ENCODE data around the gene ALB.
"Not testable (repeated sequence)": the region's sequence is repeated elsewhere in the genome, so short reads cannot be mapped to it uniquely, and the experiment has no call there.

The ALB gene

DNA sequence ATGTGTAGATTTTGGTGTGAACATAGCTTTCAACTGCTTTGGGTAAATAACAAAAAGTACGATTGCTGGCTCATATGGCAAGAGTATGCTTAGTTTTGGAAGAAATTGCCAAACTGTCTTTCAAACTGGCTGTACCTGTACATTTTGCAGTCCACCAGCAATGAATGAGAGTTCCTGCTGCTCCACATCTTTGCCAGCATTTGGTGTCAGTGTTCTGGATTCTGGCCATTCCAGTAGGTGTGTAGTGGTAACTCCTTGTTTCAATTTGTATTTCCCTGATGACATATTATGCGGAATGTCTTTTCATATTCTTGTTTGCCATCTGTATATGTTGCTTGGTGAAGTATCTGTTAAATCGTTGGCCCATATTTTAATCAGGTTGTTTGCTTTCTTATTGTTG is 20.6 kb upstream of the ALB start:
- H3K36me3 ChIP-seq (ENCODE audit: insufficient read depth, low read length), result no peaks in the 10 kb centered on the region
- H3K9ac ChIP-seq (ENCODE audit: insufficient read length), result no peak overlapping the region
- no peaks in the 10 kb centered on the region for H3K9me3 ChIP-seq (ENCODE audit: low read depth, low read length)
- H3K4me3 ChIP-seq, result no peak overlapping the region
- no peak for TF ChIP-seq FOXP2 (optimal IDR thresholded peaks at IDR 0.05; ENCODE audit: control extremely low read depth, extremely low read length, insufficient read depth)
- no peak for TF ChIP-seq POLR2AphosphoS5 (IDR thresholded peaks at IDR 0.05; ENCODE audit: borderline replicate concordance, low read depth, low read length)
- TF ChIP-seq EZH2 (IDR thresholded peaks at IDR 0.05), result no peak
- H3K27ac ChIP-seq, result no peak overlapping the region
- DNase-seq (ENCODE audit: low read depth, low spot score), result no peak

DNA sequence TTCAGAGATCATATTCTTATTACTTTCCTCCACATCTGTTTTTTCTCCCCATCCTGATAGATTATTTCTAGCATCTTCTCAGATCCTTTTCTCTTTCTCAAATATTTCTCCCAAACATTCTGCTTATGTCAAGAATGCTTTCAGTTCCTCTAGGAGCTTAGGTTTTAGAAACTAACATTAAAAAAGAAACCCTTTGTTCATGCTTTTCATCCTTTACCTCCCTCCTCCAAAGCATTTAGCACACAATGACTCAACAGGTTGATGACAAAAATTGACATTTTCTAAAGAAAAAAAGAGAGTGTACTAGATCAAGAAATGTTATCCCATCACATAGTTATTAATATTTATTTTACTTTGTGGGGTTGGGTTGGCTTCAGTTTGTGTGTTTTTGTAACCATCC is 16.5 kb upstream of the ALB start:
- no peak for TF ChIP-seq EZH2 (IDR thresholded peaks at IDR 0.05)
- no peak for TF ChIP-seq FOXP2 (optimal IDR thresholded peaks at IDR 0.05; ENCODE audit: control extremely low read depth, extremely low read length, insufficient read depth)
- TF ChIP-seq POLR2AphosphoS5 (IDR thresholded peaks at IDR 0.05; ENCODE audit: borderline replicate concordance, low read depth, low read length), result no peak
- no peaks in the 10 kb centered on the region for H3K9me3 ChIP-seq (ENCODE audit: low read depth, low read length)
- H3K4me3 ChIP-seq, result no peak overlapping the region
- no peaks in the 10 kb centered on the region for H3K36me3 ChIP-seq (ENCODE audit: insufficient read depth, low read length)
- H3K27ac ChIP-seq, result no peak overlapping the region
- no peak overlapping the region for H3K9ac ChIP-seq (ENCODE audit: insufficient read length)
- DNase-seq (ENCODE audit: low read depth, low spot score), result no peak

DNA sequence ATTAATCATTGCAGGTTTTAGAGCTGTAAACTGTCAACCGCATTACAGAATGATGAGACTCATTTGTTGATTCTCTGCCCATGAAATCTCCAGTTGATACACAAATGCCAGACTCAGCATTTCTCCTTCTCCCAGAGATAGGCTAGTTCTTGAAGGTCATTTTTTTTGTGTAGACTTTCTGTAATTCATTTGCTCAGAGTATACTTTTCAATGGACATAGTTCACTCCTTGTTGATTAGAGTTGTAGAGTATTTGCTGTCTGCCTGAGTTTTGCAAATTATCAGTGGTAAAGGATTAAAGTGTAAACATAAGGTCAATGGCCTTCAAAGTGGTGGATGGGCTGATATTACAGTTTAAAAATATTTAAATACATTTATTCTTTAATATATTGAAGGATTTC is 15.2 kb upstream of the ALB start:
- no peak overlapping the region for H3K9ac ChIP-seq (ENCODE audit: insufficient read length)
- no peak for TF ChIP-seq EZH2 (IDR thresholded peaks at IDR 0.05)
- TF ChIP-seq POLR2AphosphoS5 (IDR thresholded peaks at IDR 0.05; ENCODE audit: borderline replicate concordance, low read depth, low read length), result no peak
- TF ChIP-seq FOXP2 (optimal IDR thresholded peaks at IDR 0.05; ENCODE audit: control extremely low read depth, extremely low read length, insufficient read depth), result no peak
- no peak overlapping the region for H3K4me3 ChIP-seq
- no peak for DNase-seq (ENCODE audit: low read depth, low spot score)
- H3K27ac ChIP-seq, result no peak overlapping the region
- no peaks in the 10 kb centered on the region for H3K36me3 ChIP-seq (ENCODE audit: insufficient read depth, low read length)
- no peaks in the 10 kb centered on the region for H3K9me3 ChIP-seq (ENCODE audit: low read depth, low read length)

DNA sequence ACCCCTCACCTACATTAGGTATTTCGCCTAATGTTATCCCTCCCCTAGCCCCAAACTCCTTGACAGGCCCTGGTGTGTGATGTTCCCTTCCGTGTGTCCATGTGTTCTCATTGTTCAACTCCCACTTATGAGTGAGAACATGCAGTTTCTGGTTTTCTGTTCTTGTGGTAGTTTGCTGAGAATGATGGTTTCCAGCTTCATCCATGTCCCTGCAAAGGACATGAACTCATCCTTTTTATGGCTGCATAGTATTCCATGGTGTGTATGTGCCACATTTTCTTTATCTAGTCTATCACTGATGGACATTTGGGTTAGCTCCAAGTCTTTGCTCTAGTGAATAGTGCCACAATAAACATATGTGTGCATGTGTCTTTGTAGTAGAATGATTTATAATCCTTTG is 14.4 kb upstream of the ALB start:
- not testable (repeated sequence) for H3K4me3 ChIP-seq; DNase-seq (ENCODE audit: low read depth, low spot score); H3K9ac ChIP-seq (ENCODE audit: insufficient read length); H3K27ac ChIP-seq; H3K9me3 ChIP-seq (ENCODE audit: low read depth, low read length); H3K36me3 ChIP-seq (ENCODE audit: insufficient read depth, low read length)

DNA sequence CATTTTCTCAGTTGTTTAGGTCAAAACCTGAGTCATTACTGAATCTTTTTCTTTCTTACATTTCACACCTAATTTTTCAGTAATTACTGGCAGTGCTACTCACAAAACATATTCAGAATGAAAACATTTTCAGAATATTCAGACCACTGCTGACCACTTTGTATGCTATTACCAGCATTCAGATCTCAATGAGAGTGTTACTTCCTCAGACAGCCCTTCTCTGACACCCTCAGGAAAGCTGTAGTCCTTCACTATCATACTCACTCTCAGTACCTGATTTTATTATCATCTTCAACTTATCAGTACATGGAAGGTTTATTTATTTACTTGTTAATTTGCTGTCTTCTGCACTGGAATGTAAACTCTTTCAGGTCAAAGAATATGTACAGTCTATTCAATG is 12.3 kb upstream of the ALB start:
- Histone ChIP-seq H3K9ac (ENCODE audit: insufficient read length) (no peak overlapping the region), H3K9me3 (ENCODE audit: low read depth, low read length) (no peaks in the 10 kb centered on the region), H3K4me3 (no peak overlapping the region), H3K27ac (no peak overlapping the region), H3K36me3 (ENCODE audit: insufficient read depth, low read length) (no peaks in the 10 kb centered on the region)
- DNase-seq (ENCODE audit: low read depth, low spot score), result no peak
- TF ChIP-seq EZH2 (IDR thresholded peaks at IDR 0.05) (no peak), POLR2AphosphoS5 (IDR thresholded peaks at IDR 0.05; ENCODE audit: borderline replicate concordance, low read depth, low read length) (no peak), FOXP2 (optimal IDR thresholded peaks at IDR 0.05; ENCODE audit: control extremely low read depth, extremely low read length, insufficient read depth) (no peak)

DNA sequence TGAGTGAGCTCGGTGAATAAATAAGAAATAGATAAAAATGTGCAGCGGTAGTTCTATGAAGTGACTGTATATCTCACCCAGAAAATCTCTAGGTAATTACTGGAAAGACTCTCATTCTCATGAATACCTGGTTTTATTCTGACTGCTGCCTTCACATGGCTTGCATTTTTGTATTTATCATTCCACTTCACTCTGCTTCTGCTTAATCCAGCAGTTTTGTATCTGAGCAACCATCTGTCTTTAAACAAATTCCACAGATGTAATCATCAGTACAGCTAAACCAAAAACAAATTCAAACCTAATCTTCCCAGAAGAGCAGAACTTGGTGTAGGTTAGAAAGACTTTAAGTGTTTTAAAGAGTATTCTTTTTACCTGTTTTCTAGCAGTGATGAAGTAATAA is 11.2 kb upstream of the ALB start:
- no peak for DNase-seq (ENCODE audit: low read depth, low spot score)
- Histone ChIP-seq H3K27ac (no peak overlapping the region), H3K9me3 (ENCODE audit: low read depth, low read length) (no peaks in the 10 kb centered on the region), H3K9ac (ENCODE audit: insufficient read length) (no peak overlapping the region), H3K36me3 (ENCODE audit: insufficient read depth, low read length) (no peaks in the 10 kb centered on the region), H3K4me3 (no peak overlapping the region)
- TF ChIP-seq FOXP2 (optimal IDR thresholded peaks at IDR 0.05; ENCODE audit: control extremely low read depth, extremely low read length, insufficient read depth), result no peak
- no peak for TF ChIP-seq POLR2AphosphoS5 (IDR thresholded peaks at IDR 0.05; ENCODE audit: borderline replicate concordance, low read depth, low read length)
- no peak for TF ChIP-seq EZH2 (IDR thresholded peaks at IDR 0.05)

DNA sequence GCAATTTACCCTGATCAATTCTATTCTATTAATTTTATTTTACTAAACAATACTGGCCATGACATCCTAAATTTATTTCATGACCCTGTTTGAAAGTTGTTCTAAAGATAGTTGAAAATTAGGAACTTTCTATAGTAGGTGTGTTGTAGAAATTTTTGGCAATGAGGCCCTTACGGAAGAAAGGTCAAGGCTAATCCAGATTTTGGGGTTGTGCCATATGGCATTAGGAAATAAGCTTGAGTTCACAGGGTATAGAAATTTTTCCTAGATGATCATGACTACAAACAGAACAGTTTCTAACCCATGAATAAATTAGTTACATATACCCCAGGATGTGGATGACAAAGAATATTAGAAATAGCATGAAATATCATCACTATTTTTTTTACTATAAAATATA is 7.8 kb upstream of the ALB start:
- H3K36me3 ChIP-seq (ENCODE audit: insufficient read depth, low read length), result no peaks in the 10 kb centered on the region
- TF ChIP-seq POLR2AphosphoS5 (IDR thresholded peaks at IDR 0.05; ENCODE audit: borderline replicate concordance, low read depth, low read length), result no peak
- TF ChIP-seq FOXP2 (optimal IDR thresholded peaks at IDR 0.05; ENCODE audit: control extremely low read depth, extremely low read length, insufficient read depth), result no peak
- no peak for TF ChIP-seq EZH2 (IDR thresholded peaks at IDR 0.05)
- no peak overlapping the region for H3K9ac ChIP-seq (ENCODE audit: insufficient read length)
- no peak for DNase-seq (ENCODE audit: low read depth, low spot score)
- H3K9me3 ChIP-seq (ENCODE audit: low read depth, low read length), result no peaks in the 10 kb centered on the region
- H3K4me3 ChIP-seq, result no peak overlapping the region
- H3K27ac ChIP-seq, result no peak overlapping the region

DNA sequence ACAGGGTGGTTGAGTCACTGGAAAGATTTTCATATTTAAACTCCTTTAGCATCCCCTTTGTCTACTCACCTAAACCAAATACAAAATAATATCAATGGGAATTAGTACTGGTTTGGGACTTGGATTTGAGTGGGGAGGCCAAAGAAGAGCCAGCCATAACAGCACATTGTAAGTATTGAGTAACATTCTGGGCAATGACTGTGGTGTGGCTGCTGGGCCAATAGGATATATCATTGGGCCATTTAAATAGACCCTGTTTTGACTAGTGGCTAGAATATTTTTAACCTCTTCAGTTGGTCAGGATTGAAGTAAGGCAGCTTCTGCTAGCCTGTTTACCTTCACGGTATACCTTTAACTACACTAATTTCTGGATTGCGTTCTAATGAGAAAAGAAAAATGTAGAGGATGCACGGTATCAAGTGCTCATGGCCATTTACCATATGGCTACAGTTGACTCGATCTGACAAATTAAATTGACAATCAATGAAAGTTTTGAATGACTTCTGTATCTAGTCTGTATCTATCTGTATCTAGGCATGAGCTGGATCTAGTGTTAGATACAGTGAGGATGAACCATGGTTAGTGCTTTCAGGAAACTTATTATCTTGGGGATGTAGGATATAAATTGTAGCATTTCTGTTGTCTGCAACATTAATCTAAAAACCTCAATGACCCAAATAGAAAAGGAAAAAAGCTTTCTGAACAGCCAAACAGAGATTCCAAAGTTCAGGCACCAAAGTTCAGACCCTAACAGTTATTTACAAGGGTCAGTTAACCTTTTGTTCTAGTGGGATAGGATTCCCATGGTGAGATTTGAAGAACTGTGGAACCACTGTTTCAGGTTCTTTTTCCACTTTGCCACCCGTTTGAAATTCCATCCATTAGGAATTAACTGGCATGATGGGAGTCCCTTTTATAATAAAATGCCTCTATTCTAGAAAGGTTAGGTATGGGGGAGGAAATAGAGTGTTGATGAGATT is 6.8 kb upstream of the ALB start:
- Histone ChIP-seq H3K9ac (ENCODE audit: insufficient read length) (no peak overlapping the region), H3K4me3 (no peak overlapping the region), H3K9me3 (ENCODE audit: low read depth, low read length) (no peaks in the 10 kb centered on the region), H3K27ac (no peak overlapping the region), H3K36me3 (ENCODE audit: insufficient read depth, low read length) (no peaks in the 10 kb centered on the region)
- TF ChIP-seq FOXP2 (optimal IDR thresholded peaks at IDR 0.05; ENCODE audit: control extremely low read depth, extremely low read length, insufficient read depth), result no peak
- no peak for DNase-seq (ENCODE audit: low read depth, low spot score)

DNA sequence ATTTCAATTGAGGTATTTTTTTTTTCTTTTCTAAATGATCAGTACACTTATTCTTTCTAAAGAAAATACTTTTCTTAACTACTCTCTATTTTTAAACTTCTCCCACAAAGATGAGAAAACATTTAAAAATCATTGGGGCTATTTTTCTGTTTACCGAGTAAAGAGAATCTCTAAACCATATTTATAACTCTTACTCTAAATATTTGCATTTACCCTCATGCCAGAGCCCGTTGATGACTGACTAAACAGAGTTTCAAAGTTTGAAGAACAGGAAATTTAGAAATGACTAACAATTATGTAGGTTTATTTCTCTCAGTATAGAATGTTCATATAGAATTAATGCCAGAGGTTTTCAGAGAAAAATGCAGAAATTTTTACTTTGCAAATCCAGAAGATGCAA is 2.7 kb upstream of the ALB start:
- H3K9ac ChIP-seq (ENCODE audit: insufficient read length), result no peak overlapping the region
- TF ChIP-seq EZH2 (IDR thresholded peaks at IDR 0.05) (no peak), FOXP2 (optimal IDR thresholded peaks at IDR 0.05; ENCODE audit: control extremely low read depth, extremely low read length, insufficient read depth) (no peak), POLR2AphosphoS5 (IDR thresholded peaks at IDR 0.05; ENCODE audit: borderline replicate concordance, low read depth, low read length) (no peak)
- H3K27ac ChIP-seq, result no peak overlapping the region
- H3K9me3 ChIP-seq (ENCODE audit: low read depth, low read length), result no peaks in the 10 kb centered on the region
- no peak overlapping the region for H3K4me3 ChIP-seq
- DNase-seq (ENCODE audit: low read depth, low spot score), result no peak
- H3K36me3 ChIP-seq (ENCODE audit: insufficient read depth, low read length), result no peaks in the 10 kb centered on the region

Measured in SK-N-MC (cell line).